Body of pancreas (tissue), 4 donors: ENCODE measurements around the gene TBC1D16. TPM values are rescaled to one million over a fixed set of nuclear protein-coding genes. Genes with fewer than 3 reads are reported as not detected.

Experiments used
- ATAC-seq: fragments of 150-250 bp; one replicate; pipeline ENCODE4 v1.9.1; 2016
- DNase-seq, 4 donors: peaks; one replicate each; pipeline ENCODE4 v3.0.0-alpha.2; 2019
- H3K27ac ChIP-seq, 4 donors: fragments of 200-600 bp; sonication (generic); 1 replicate in 3 of 4; 2 replicates in 1 of 4; pipeline versions ENCODE4 v1.5.1 to v1.6.1; 2016 to 2019; ENCODE audit warnings: mild to moderate bottlenecking in 1 of 4, mixed read lengths in 1 of 4, moderate library complexity in 1 of 4
- H3K27me3 ChIP-seq, 2 donors: fragments of 200-600 bp; sonication (generic); one replicate each; pipeline ENCODE4 v1.6.0; 2016; ENCODE audit warnings: mild to moderate bottlenecking in 1 of 2
- H3K36me3 ChIP-seq, 2 donors: fragments of 200-600 bp; sonication (generic); replicated peaks in 1 of 2; 2 replicates each; pipeline ENCODE4 v1.5.1; 2016; ENCODE audit warnings: low read depth in 2 of 2; ENCODE audit not compliant: insufficient read depth in 1 of 2
- H3K4me1 ChIP-seq: fragments of 200-600 bp; sonication (generic); one replicate; pipeline ENCODE4 v1.6.0; 2016
- H3K4me3 ChIP-seq, 2 donors: fragments of 200-600 bp; sonication (generic); 1 replicate in 1 of 2; 2 replicates in 1 of 2; pipeline ENCODE4 v1.5.1; 2016 to 2019
- H3K9me3 ChIP-seq, 3 donors: fragments of 200-600 bp; sonication (generic); 1 replicate in 2 of 3; 2 replicates in 1 of 3; pipeline ENCODE4 v1.5.1; 2016
- CTCF ChIP-seq, 7 experiments: fragments of 450-650 bp in 4 of 7; fragments of 200-600 bp in 3 of 7; sonication (generic) in 3 of 7; IDR thresholded peaks; one replicate each; pipeline ENCODE4 v1.5.1; 2016 to 2019; ENCODE audit warnings: antibody characterized with exemption in 7 of 7
- POLR2A ChIP-seq, 3 donors: fragments of 450-650 bp; IDR thresholded peaks; one replicate each; pipeline ENCODE4 v1.6.1; 2016; ENCODE audit warnings: antibody characterized with exemption in 3 of 3, mild to moderate bottlenecking in 2 of 3
- WGBS, 2 donors: methylation state at CpG; one replicate each; pipeline ENCODE4 v1.1.5; 2017; 5-methylcytosine and 5-hydroxymethylcytosine counted together
- intact Hi-C: fragments of 100-400 bp; cut with DNase I; formaldehyde crosslinking; loops from one replicate; pipeline ENCODE4 v1.15.1; 2023
- total RNA-seq, 2 donors: library from RNA; depleted of rRNA; stranded (reverse); fragments of >200 nt; gene quantifications; one replicate each; pipeline ENCODE4 v1.1.0, GENCODE V29; 2016

Gene TBC1D16
- total RNA-seq, 2 donors from 2014 or later: 21.0 to 37.2 TPM

- ATAC-seq (no peak), DNase-seq (no peak)
- Histone ChIP-seq H3K27ac (no peak overlapping the region), H3K9me3 (no peaks in the 10 kb centered on the region), H3K4me1 (no peaks in the 10 kb centered on the region), H3K27me3 (no peaks in the 10 kb centered on the region), H3K36me3 (no peaks in the 10 kb centered on the region), H3K4me3 (no peak overlapping the region)
- 74 to 76% methylated on average over 7 of the region's 7 CpGs for WGBS, 2 donors
- TF ChIP-seq POLR2A (IDR thresholded peaks at IDR 0.05) (no peak), CTCF (IDR thresholded peaks at IDR 0.05) (no peak)
- intact Hi-C loops: no loop called here
Measured at GRCh38 chr17:79883202-79883601, 152.5 kb downstream of the TBC1D16 start.

Other genes starting within 250 kb of the TBC1D16 start
- 1 to 10 TPM; 1.6 to 1.8 TPM for gene CBX8, start 238.8 kb downstream of the TBC1D16 start, total RNA-seq
- gene CBX4, start 196.4 kb downstream of the TBC1D16 start, total RNA-seq: 10 to 100 TPM; 15.6 to 17.8 TPM
- gene CCDC40, start 770 bp upstream of the TBC1D16 start, total RNA-seq: 10 to 100 TPM in 1 of 2 donors, 1 to 10 TPM in 1; 2.9 to 13.5 TPM
- gene GAA, start 65.7 kb upstream of the TBC1D16 start, total RNA-seq: 10 to 100 TPM; 63.0 to 93.9 TPM
- gene EIF4A3, start 111.3 kb upstream of the TBC1D16 start, total RNA-seq: 10 to 100 TPM; 16.8 to 40.7 TPM
- gene CARD14, start 134.2 kb upstream of the TBC1D16 start, total RNA-seq: not detected
- gene SGSH, start 184.5 kb upstream of the TBC1D16 start, total RNA-seq: 10 to 100 TPM; 29.6 to 42.8 TPM
- 10 to 100 TPM in 1 of 2 donors, 1 to 10 TPM in 1; 7.5 to 11.5 TPM for gene SLC26A11, start 184.6 kb upstream of the TBC1D16 start, total RNA-seq
- gene RNF213, start 225.0 kb upstream of the TBC1D16 start, total RNA-seq: 10 to 100 TPM; 60.7 to 69.5 TPM